ENCODE results near the gene PRKCB.

The PRKCB gene

DNA sequence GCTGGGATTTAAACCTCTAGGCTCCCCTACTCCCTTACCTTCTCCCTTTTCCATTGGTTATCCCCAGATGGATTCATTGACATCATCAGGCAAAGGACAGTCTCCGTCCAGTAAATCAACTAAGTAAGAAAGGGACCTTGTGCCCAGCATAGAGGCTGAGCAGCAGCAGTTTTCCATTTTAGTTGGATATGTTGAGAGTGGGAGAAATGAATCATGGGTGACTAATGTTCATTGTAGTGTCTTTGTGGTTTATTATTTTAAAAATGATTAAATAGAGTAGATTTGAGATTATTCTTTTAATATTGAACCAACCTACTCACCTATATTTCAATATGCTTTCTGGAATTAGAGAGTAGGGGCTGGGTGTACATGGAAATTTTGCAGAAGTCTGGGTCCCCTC, 321.0 kb downstream of the PRKCB start:
- no peaks in the 10 kb centered on the region for H3K36me3 ChIP-seq (ENCODE audit: low read length)
- no peaks in the 10 kb centered on the region for H3K9me2 ChIP-seq (replicated peaks; ENCODE audit: insufficient read depth, low read length)
- H2AFZ ChIP-seq (ENCODE audit: low read depth, low read length, severe bottlenecking): no peak overlapping the region
- H3F3A ChIP-seq (ENCODE audit: insufficient read depth): no peaks in the 10 kb centered on the region
- H3K9ac ChIP-seq (ENCODE audit: low read length): no peak overlapping the region
- H3K27ac ChIP-seq (ENCODE audit: low read depth, low read length): no peak overlapping the region
- no peaks in the 10 kb centered on the region for H3K9me3 ChIP-seq (ENCODE audit: insufficient read depth, low read length)
- H3K27me3 ChIP-seq (ENCODE audit: low read length): no peaks in the 10 kb centered on the region
- H4K20me1 ChIP-seq (ENCODE audit: low read depth, low read length): no peaks in the 10 kb centered on the region
- H3K79me2 ChIP-seq (ENCODE audit: insufficient read depth, low read length): no peaks in the 10 kb centered on the region
- no peak overlapping the region for H3K4me2 ChIP-seq (ENCODE audit: low read depth, low read length, poor library complexity, severe bottlenecking)
- H3K4me3 ChIP-seq (ENCODE audit: insufficient read depth, low read length, poor library complexity, severe bottlenecking): no peak overlapping the region
- TF ChIP-seq, protein P1, sequence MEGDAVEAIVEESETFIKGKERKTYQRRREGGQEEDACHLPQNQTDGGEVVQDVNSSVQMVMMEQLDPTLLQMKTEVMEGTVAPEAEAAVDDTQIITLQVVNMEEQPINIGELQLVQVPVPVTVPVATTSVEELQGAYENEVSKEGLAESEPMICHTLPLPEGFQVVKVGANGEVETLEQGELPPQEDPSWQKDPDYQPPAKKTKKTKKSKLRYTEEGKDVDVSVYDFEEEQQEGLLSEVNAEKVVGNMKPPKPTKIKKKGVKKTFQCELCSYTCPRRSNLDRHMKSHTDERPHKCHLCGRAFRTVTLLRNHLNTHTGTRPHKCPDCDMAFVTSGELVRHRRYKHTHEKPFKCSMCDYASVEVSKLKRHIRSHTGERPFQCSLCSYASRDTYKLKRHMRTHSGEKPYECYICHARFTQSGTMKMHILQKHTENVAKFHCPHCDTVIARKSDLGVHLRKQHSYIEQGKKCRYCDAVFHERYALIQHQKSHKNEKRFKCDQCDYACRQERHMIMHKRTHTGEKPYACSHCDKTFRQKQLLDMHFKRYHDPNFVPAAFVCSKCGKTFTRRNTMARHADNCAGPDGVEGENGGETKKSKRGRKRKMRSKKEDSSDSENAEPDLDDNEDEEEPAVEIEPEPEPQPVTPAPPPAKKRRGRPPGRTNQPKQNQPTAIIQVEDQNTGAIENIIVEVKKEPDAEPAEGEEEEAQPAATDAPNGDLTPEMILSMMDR (IDR thresholded peaks at IDR 0.05; ENCODE audit: insufficient read depth, low read length, poor library complexity, severe bottlenecking): no peak
- TF ChIP-seq EZH2phosphoT487 (conservative IDR thresholded peaks at IDR 0.05; ENCODE audit: low read length): no peak

DNA sequence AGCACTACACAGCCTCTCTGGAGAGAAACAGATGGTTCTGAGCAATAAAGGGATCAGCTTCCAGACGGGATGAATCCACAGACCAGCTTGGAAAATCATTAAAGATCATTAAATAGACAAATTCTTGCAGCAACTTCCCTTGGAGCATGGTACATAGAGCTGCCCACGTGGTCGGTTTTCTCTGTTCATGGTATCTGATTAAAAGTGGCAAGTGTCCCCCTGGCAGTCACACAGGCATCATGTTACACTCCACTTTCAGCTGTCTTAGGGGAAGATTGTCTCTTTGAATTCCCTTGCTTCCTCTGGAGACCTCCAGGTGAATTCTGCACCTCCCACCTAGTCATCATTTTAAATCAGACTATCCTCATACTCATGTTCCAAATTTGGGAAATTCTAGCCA, 328.2 kb downstream of the PRKCB start:
- Histone ChIP-seq H3F3A (ENCODE audit: insufficient read depth) (no peaks in the 10 kb centered on the region), H3K9me2 (replicated peaks; ENCODE audit: insufficient read depth, low read length) (no peaks in the 10 kb centered on the region), H3K27ac (ENCODE audit: low read depth, low read length) (no peak overlapping the region), H3K36me3 (ENCODE audit: low read length) (no peaks in the 10 kb centered on the region), H3K79me2 (ENCODE audit: insufficient read depth, low read length) (no peaks in the 10 kb centered on the region), H2AFZ (ENCODE audit: low read depth, low read length, severe bottlenecking) (no peak overlapping the region), H4K20me1 (ENCODE audit: low read depth, low read length) (no peaks in the 10 kb centered on the region), H3K4me2 (ENCODE audit: low read depth, low read length, poor library complexity, severe bottlenecking) (no peak overlapping the region), H3K27me3 (ENCODE audit: low read length) (no peaks in the 10 kb centered on the region), H3K4me3 (ENCODE audit: insufficient read depth, low read length, poor library complexity, severe bottlenecking) (no peak overlapping the region), H3K9me3 (ENCODE audit: insufficient read depth, low read length) (no peaks in the 10 kb centered on the region), H3K9ac (ENCODE audit: low read length) (no peak overlapping the region)
- no peak for TF ChIP-seq EZH2phosphoT487 (conservative IDR thresholded peaks at IDR 0.05; ENCODE audit: low read length)

DNA sequence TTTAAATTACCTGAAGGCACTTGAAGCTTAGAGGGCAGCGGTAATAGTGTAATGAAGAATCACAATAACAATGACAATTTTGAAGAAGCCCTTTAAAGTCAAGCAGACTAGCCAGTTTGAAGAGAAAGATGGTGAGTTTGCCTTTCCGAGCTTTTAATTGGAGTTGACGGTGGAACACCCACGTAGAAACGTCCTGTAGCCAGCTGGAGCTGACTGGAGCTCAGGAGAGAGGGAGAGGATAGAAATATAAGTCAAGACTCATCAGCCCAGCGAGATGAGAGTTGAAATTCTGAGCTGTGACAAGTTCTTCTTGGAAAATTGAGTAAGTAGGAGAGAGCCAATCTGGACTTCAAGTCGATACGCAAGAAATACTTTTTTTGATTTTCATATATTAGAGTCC, 328.6 kb downstream of the PRKCB start:
- H3K4me3 ChIP-seq (ENCODE audit: insufficient read depth, low read length, poor library complexity, severe bottlenecking): no peak overlapping the region
- H3K4me2 ChIP-seq (ENCODE audit: low read depth, low read length, poor library complexity, severe bottlenecking): no peak overlapping the region
- TF ChIP-seq, protein P1 (IDR thresholded peaks at IDR 0.05; ENCODE audit: insufficient read depth, low read length, poor library complexity, severe bottlenecking): no peak
- no peak for TF ChIP-seq EZH2phosphoT487 (conservative IDR thresholded peaks at IDR 0.05; ENCODE audit: low read length)
- no peaks in the 10 kb centered on the region for H3K9me3 ChIP-seq (ENCODE audit: insufficient read depth, low read length)
- no peak overlapping the region for H3K9ac ChIP-seq (ENCODE audit: low read length)
- H3K36me3 ChIP-seq (ENCODE audit: low read length): no peaks in the 10 kb centered on the region
- H4K20me1 ChIP-seq (ENCODE audit: low read depth, low read length): no peaks in the 10 kb centered on the region
- no peak overlapping the region for H3K27ac ChIP-seq (ENCODE audit: low read depth, low read length)
- H3K9me2 ChIP-seq (replicated peaks; ENCODE audit: insufficient read depth, low read length): no peaks in the 10 kb centered on the region
- no peaks in the 10 kb centered on the region for H3K79me2 ChIP-seq (ENCODE audit: insufficient read depth, low read length)
- H3F3A ChIP-seq (ENCODE audit: insufficient read depth): no peaks in the 10 kb centered on the region
- no peak overlapping the region for H2AFZ ChIP-seq (ENCODE audit: low read depth, low read length, severe bottlenecking)
- H3K27me3 ChIP-seq (ENCODE audit: low read length): no peaks in the 10 kb centered on the region

DNA sequence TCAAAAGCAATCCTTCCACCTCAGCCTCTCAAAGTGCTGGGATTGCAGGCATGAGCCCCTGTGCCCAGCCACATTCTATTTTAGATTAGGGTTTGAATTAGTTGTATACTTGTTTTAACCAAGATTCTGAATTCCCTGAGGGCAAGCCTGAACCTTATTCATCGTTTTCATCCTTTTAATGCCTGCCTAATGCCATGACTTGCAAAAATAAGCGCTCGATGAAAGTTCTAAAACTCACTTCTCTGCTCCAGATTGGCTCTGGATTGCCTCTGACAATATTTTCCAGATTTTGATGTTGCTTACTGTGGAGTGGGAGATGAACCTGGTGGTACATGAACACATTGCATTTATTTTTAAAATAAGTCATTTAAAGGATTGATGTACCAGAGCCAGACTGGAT, 329.5 kb downstream of the PRKCB start:
- Histone ChIP-seq H3K4me2 (ENCODE audit: low read depth, low read length, poor library complexity, severe bottlenecking) (no peak overlapping the region), H3K9ac (ENCODE audit: low read length) (no peak overlapping the region), H3K9me2 (replicated peaks; ENCODE audit: insufficient read depth, low read length) (no peaks in the 10 kb centered on the region), H3K9me3 (ENCODE audit: insufficient read depth, low read length) (no peaks in the 10 kb centered on the region), H2AFZ (ENCODE audit: low read depth, low read length, severe bottlenecking) (no peak overlapping the region), H4K20me1 (ENCODE audit: low read depth, low read length) (no peaks in the 10 kb centered on the region), H3F3A (ENCODE audit: insufficient read depth) (no peaks in the 10 kb centered on the region), H3K36me3 (ENCODE audit: low read length) (no peaks in the 10 kb centered on the region), H3K27ac (ENCODE audit: low read depth, low read length) (no peak overlapping the region), H3K79me2 (ENCODE audit: insufficient read depth, low read length) (no peaks in the 10 kb centered on the region), H3K4me3 (ENCODE audit: insufficient read depth, low read length, poor library complexity, severe bottlenecking) (no peak overlapping the region), H3K27me3 (ENCODE audit: low read length) (no peaks in the 10 kb centered on the region)
- TF ChIP-seq, protein P1 (IDR thresholded peaks at IDR 0.05; ENCODE audit: insufficient read depth, low read length, poor library complexity, severe bottlenecking): no peak
- TF ChIP-seq EZH2phosphoT487 (conservative IDR thresholded peaks at IDR 0.05; ENCODE audit: low read length): no peak

All from SU-DHL-6 (cell line).